GM19397 (cell line): Measurements from ENCODE around the gene SF3A1.

Experiments used
- ATAC-seq: cut with Tn5 transposase; IDR thresholded peaks from one replicate; pipeline ENCODE4 v1.9.1; 2021; ENCODE audit warnings: mild to moderate bottlenecking, moderate library complexity; ENCODE audit not compliant: unreplicated experiment

Gene SF3A1

GRCh38 chr22:30325724-30326254, 30.9 kb downstream of the SF3A1 start:
- ATAC-seq: no peak

- no peak for ATAC-seq
Measured at GRCh38 chr22:30325065-30325720, 31.5 kb downstream of the SF3A1 start.

- no peak for ATAC-seq
Measured at GRCh38 chr22:30324014-30324730, 32.5 kb downstream of the SF3A1 start.

GRCh38 chr22:30323246-30323645, 33.4 kb downstream of the SF3A1 start:
- no peak for ATAC-seq

- ATAC-seq: no peak
Measured at GRCh38 chr22:30321461-30321860, 35.2 kb downstream of the SF3A1 start.

DNA sequence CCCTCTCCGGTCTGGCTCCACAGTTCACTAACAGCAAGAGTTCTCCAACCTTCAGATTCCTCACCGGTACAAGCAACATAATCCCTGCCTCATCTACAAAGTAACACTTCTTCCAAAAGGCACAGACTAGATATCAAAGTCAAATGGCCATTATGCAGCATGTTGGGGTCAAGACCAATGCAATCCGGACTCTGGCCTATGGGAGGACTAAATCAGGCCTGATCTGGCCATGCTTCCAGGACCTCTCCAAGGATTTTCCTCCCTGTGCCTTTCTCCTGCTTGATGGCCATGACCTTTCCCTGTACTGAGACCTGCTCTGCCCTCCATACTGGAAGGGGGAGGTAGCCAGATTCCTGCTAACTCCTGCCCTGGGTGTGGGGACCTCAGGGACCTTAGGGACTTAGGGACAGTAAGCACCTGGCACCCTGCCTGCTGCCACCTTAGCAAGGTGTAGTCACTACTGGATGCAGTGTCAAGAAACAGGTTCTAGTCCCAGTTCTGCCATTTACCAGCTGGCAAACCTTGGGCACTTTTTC, 36.6 kb downstream of the SF3A1 start:
- no peak for ATAC-seq

GRCh38 chr22:30318799-30319419, 37.8 kb downstream of the SF3A1 start:
- ATAC-seq: no peak

DNA sequence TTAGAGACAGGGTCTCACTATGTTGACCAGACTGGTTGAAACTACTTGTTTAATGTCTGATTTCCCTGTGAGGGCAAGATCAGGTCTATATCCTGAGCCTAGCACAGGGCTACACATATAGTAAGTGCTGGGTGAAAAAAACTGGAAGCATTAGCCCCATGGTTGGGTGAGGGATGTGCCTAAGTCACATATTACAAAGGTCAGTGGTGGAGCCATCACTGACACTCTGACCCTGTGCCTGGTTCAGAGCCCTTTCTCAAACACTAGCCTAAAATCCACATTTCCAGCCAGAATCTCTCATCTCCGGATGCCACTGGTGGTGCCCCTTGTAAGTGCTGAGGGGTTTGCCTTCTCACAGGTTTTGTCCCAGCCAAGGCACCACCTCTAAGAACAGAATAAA, 38.9 kb downstream of the SF3A1 start:
- no peak for ATAC-seq

DNA sequence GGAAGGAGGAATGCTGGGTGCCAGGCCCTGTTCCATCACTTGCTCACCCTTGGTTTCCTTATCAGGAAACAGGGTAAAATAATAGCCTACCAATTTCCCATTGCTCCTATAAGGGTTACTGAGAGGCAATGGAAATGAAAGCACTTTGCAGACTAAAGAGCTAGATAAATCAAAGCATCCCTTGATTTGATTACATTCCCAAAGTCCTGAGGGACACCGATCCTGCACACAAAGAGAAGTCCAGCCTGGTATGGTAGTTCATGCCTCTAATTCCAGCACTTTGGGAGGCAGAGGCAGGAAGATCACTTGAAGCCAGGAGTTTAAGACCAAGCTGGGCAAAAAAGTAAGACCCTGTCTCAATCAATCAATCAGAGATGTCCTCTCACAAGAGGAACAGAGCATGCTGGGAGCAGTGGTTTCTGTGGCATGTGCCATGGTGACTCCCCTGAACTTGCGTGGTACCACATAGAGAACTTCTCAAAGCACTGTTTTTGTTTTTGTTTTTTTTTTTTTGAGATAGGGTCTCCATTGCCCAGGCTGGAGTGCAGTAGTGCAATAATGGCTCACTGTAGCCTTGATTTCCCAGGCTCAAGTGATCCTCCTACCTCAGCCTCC, 40.6 kb downstream of the SF3A1 start:
- no peak for ATAC-seq

- ATAC-seq: no peak
Measured at GRCh38 chr22:30314915-30315314, 41.8 kb downstream of the SF3A1 start.

- ATAC-seq: no peak
Measured at GRCh38 chr22:30313527-30314363, 42.9 kb downstream of the SF3A1 start.

- no peak for ATAC-seq
Measured at GRCh38 chr22:30312053-30312452, 44.6 kb downstream of the SF3A1 start.

- no peak for ATAC-seq
Measured at GRCh38 chr22:30310881-30311771, 45.6 kb downstream of the SF3A1 start.

GRCh38 chr22:30309951-30310741, 46.5 kb downstream of the SF3A1 start:
- no peak for ATAC-seq

DNA sequence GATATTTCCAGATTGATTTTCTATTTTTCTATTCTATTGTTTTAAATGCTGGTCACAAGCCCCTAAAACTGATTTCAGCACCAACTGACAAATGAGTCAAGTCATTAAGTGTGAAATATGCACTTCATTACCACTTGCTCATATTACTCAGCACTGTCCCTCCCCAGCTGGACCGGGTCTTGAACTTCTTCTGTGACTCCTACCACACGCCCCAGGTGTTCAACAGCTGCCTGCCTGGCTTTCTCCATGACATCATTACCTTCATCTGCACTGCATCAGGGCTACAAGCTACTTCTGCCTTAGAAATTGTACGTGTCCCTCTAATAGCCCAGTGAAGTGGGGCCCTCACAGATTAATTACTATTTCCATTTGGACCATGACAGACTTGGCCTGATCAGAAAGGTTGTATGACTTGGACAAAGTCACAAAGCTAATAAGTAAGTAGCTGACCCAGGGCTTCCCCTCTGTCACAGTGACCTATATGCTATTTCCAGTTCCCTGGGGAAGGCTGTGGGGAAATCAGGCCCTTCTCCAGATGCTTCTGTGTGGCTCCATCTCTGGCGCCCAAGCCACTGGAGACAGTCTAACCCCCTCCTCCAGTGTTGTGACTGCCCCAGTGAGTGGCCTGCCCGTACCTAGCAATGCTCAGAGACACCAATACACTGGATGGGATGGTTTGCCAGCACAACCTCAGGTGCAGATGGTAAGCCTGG, 48.0 kb downstream of the SF3A1 start:
- ATAC-seq: no peak

- ATAC-seq: no peak
Measured at GRCh38 chr22:30308093-30308492, 48.6 kb downstream of the SF3A1 start.

DNA sequence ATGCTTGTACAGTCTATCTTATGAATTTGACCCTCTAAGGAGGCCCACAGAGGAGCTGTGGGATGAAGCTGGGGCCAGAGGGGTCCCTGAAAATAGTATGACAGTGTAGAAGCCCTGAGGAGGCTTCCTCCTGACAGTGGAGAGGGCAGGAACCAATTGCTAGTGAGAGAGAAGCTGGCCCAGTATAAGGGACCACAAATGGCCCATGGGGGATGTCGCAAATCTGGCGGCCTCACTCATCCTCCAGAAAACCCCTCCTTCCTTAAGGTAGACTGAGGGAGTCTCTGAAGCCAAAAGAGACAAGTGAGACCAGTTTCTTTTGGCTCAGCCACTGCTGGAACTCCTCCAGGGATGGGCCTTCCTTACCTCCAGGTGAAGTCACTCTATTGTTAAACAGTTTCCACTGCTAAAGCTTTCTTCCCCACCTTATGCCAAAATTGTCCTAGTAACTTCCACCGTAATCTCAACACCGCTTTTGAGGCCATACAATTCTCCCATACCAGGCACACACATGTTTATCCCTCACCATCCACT, 49.6 kb downstream of the SF3A1 start:
- ATAC-seq: no peak

- no peak for ATAC-seq
Measured at GRCh38 chr22:30306627-30307011, 50.1 kb downstream of the SF3A1 start.
